Activated CD4-positive, CD25-positive, alpha-beta regulatory T cell treated with anti-CD3 and anti-CD28 coated beads, Interleukin-2, amount 50 U/mL, for 24 hours (primary cell): Measurements from ENCODE around the gene SPCS1.
"Not testable (repeated sequence)": the region's sequence is repeated elsewhere in the genome, so short reads cannot be mapped to it uniquely, and the experiment has no call there.

ENCODE experiments used
- ATAC-seq, 2 donors: fragments of 150-1000 bp; cut with Tn5 transposase; one replicate each; pipeline ENCODE4 v1.10.0; 2021; ENCODE audit warnings: mild to moderate bottlenecking in 1 of 2, moderate library complexity in 1 of 2

The SPCS1 gene

DNA sequence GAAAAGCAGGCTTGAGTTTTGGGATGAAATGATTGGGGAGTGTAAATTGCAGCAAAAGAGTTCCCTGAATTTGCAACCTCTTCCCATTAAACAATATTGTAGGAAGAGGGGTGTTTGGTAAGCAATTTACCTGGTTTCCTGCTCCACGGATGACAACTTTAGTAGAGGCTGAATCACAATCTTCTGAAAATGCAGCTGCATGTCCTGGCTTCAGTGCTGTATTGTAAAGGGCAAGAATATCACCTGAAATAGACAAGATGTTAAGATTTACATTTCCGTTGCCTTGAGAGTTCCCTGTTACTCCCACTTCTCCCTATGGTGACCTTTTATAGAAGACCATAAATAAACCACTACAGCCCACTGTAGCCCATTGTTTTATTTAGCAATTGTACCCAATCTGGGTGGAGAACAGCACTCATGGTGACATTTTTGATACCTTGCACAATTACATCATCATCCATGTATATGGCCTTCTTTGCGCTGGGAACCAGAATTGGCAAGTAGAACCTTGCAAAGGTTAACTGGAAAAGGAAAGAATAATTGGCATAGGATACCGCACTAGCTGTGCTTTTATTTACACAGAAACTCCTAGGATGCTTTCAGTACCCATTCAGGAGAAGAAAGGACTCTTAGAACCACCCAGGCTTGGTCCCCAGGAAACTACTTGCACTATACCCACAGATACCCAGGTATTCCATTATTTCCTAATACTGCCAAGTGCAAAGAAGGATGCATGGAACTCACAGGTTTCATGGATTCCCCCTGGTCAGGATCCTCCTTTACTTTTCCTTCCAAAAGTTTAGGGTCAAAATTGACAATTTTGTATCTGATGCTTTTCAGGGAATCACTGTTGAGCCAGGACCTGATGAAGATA, 9.9 kb upstream of the SPCS1 start:
- ATAC-seq: no peak

DNA sequence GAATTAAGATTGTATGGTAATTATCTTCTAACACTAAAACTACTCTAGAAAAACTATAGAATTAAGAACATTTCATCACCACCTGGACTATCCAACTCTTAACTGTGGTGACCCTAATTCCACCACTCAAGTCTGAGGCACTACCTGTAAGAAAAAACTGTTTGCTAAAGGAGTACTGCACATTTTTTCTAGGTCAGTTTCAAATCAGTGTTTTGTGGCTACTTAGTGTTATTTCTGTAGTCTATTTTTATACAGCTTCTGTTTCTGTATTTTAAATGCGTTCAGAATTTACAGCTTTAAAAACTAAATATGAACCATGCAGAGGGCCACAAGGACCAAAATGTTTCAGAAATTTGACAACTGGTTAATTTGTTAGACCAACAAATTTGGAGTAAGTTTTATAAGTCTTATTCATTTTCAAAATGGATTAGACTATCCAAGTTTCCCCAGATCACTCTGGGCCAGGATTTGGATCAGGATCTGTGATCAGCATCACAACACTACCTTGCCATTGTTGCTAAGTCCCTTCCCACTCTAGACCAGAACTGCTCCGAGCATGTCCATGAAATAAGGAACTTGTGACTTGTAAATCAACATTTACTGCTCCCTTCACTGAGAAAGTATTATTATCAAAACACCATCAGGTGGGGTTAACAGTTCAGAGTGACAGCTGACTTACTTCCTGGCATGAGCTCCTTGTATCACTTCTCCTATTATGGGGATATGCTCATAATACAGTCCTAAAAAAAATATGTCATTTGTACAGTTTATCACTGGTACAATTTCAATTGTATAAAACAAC, 8.9 kb upstream of the SPCS1 start:
- ATAC-seq: no peak

DNA sequence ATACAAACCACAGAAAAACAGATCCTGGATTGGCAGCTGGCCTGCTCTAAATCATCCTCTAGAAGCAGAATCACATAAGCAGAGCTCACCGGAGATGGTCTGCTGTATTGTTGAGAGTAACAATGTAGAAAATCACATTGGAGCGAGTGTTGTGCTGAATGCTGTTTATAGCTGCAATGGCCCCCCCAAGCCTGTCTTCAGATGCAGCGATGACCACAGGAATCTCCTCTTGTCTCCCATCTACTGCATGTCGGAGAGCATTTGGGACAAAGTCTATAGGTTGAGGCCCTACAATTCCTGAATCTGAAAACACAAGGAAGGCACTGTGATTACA, 8.3 kb upstream of the SPCS1 start:
- no peak for ATAC-seq

DNA sequence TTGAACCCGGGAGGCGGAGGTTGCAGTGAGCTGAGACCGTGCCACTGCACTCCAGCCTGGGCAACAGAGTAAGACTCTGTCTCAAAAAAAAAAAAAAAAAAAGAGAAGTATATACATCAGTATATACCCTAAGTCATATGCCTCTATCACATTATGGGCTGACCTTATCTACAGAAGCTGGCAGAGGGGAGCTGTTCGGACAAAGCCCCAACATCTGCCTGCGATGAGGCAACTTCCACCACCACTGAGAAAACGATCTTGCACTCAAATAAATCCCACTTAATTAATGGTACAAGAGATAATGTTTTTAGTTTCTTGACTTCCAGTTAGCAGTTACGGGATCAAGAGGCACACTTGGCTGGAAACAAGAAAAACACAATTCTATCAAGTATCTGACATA, 2.6 kb upstream of the SPCS1 start:
- ATAC-seq: no peak

DNA sequence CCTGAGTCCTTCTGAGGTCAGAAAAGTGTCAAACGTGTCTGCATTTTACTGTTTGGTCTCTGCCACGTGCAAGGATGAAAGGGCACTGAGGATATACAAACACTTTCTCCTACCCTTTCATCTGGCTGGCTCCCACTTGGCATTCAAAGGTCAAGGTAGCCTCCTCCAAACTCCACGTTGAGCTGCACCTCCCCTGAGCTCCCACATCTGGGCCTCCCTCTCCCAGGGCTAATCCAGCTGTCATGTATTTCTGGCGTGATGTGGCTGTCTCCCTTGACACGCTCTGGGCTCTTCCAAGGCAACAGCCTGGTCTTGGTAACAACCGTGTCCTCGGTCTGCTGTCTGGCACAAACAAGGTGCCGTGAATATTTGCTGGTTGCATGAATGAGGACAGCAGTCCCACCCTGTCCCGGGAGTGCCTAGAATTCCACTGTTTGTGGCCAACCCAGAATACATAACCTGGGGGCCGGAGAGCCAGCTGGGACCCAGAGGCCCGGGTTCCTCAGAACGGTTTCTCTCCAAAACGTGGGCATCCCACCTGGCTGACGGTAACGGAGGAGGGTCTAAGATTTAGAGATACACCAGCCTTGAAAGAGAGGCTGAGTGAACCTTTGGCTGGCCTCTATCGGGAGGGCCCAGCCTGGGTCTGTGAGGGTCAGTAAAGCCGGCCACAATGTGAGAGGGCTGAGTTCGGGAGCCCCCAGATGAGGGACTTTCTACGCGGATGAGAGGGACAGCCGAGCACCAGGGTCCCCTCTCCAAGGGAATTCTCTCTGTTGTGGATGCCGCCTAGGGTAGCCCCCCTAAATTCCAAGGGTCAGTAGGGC, 1.1 kb upstream of the SPCS1 start:
- ATAC-seq: no peak

DNA sequence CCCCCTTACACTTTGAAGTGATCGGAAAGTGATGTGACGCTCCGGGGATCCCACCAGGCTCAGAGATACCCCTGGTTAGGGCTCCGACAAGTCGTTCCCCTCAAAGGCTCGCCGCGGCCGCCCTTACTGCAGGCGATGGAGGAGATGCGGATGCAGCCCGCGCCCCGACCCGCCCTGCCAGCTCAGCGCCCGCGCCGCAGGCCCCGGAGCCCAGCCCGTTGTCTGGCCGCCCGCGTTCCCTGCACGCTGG, 543 bp upstream of the SPCS1 start:
- ATAC-seq: no peak

DNA sequence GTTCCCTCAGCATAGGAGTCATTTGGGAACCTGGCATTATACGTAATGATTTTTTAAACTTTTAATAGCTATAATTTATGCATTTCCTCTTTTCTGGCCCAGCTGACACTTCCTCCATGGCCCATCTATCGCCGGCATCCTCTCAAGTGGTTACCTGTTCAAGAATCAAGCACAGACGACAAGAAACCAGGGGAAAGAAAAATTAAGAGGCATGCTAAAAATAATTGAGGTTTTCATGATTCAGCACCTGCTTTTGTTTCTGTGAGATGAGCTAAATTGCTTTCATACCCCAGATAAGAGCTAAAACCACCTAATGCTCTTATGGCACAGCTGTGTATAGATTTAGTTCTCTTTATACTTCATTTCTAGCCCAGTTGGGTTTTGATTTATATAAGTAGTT, 1.7 kb downstream of the SPCS1 start:
- ATAC-seq: no peak

DNA sequence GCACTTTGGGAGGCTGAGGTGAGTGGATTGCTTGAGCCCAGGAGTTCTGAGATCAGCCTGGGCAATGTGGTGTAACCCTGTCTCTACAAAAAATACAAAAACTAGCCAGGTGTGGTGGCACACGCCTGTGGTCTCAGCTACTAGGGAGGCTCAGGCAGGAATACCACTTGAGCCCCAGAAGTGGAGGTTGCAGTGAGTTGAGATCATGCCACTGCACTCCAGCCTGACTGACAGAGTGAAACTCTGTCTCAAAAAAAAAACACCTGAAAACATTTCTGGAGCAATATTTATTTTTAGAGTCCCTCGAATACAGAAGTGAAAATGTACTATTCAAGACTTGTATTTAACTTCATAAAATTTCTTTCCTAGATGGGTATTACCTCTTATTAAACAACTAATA, 4.6 kb downstream of the SPCS1 start:
- ATAC-seq: no peak

DNA sequence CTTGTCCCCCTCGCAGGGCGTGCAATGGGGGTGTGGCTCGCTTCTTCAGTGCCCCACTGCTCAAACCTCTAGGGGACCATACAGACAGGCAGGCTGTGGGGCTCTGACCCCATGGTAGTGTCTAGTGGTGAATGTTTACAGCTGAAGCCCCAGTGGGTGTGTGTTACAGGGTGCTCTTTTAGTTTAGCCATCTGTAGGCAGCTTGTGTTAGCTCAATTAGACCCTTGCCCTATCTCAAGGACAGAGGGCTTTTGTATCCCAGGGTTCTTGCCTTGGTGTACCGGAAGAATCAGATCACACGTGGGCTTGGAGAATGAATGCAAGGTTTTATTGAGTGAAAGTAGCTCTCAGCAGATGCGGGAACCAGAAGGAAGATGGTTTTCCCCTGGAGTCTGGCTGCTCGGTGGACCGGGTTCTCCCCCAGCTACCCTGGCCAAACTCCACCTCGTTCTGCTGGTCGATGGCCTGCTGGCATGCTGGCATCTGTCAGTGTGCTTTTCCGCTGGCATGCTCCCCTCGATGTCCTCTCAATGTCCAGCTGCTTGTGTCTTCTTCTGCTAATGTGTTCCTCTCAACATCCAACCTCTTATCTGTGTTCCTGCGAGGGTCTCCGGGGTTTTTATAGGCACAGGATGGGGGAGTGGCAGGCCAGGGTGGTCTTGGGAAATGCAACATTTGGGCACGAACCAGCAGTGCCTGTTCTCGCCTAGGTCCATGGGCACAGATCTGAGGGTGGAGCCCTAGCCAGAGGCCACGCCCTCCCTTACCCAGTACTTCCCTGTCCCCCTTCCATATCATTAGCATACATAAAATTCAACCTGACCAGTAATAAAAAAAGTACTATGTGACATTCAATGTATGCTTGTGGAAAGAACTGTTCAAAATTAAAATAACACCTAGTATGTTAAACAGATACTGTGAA, 6.6 kb downstream of the SPCS1 start:
- ATAC-seq: no peak

DNA sequence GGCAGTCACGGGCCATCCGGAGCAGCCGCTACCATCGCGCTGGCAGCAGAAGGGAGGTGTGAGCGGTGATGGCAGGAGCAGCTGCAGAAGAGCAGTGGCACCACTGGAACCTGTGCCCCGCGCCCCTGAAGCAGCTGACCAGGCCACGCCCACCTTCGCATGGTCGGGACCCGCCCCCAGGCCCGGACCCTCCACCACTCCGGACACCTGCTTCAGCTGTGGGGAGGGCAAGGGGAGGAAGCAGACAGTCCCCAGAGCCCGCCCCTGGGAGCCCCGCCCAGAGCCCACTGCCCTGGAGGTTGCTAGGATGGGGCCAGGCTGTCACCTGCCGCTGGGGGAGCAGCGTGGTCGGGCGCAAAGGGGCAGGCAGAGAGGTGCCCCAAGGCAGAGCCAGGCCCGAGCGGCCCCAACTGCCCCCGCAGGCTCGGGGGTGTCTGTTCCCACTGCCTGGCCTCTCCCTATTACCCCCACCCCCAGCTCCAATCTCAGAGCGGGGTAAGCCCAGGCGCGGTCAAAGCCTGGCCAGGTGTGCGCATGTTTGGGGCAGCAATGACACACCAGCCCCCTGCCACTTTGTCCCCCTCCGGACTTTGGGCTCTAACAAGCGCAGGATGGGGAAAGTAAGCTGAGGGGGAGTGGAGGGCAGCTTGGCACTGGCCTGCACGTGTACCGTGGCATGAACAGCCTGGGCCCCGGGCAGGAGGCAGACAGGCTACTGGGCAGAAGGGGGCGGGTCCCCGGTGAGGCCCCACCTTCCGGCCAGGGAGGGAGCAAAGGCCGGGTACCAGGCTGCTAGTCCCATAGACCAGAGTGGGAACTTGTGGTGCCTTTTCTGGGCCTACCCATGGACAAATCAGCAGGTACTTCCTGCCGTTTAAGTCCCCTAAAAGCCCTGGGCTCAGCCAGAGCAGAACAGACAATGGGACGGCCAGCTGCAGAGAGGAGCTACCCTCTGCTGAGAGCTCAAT, 8.7 kb downstream of the SPCS1 start:
- no peak for ATAC-seq

DNA sequence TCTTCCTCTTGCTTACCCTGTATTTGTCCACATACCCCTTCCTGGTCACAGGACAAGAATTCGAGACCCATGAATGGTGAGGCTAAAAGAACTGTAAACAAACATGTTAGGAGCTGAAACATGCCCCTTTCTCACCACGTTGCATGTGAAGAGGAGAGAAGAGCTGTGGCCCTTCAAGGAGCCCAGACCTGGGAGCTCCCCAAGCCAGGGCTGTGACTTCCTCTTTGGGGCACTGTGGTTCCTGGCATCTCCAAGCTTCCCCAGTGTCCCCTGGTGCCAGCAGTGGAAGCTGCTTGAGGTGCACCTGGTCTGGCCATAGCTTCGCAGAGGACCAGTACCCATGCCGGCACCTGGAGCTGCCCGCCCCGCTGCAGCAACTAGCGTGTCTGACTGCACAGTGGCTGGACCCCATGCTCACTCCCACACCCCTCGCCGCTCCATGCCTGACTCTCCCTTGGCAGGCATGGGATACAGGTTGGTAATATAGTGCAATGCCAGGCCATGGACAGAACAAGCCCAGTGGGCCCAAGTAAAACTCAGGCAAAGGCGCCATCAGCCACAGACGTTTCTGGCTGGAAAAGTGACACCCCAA, 9.9 kb downstream of the SPCS1 start:
- ATAC-seq: no peak

DNA sequence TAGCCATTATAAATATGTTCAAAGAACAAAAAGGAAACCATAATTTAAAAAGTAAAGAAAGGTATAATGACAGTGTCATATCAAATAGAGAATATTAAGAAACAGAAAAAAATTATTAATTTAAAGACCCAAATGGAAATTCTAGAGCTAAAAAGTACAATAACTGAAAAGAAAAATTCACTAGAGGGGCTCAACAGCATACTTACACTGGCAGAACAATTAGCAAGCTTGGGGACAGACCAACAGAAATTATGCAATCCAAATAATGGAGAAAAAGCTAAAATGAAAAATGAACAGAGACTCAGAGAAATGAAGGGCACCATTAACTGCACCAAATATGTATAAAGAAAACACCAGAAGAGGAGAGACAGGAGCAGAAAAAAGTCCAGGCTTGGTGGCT, 13.7 kb downstream of the SPCS1 start:
- ATAC-seq: no peak

DNA sequence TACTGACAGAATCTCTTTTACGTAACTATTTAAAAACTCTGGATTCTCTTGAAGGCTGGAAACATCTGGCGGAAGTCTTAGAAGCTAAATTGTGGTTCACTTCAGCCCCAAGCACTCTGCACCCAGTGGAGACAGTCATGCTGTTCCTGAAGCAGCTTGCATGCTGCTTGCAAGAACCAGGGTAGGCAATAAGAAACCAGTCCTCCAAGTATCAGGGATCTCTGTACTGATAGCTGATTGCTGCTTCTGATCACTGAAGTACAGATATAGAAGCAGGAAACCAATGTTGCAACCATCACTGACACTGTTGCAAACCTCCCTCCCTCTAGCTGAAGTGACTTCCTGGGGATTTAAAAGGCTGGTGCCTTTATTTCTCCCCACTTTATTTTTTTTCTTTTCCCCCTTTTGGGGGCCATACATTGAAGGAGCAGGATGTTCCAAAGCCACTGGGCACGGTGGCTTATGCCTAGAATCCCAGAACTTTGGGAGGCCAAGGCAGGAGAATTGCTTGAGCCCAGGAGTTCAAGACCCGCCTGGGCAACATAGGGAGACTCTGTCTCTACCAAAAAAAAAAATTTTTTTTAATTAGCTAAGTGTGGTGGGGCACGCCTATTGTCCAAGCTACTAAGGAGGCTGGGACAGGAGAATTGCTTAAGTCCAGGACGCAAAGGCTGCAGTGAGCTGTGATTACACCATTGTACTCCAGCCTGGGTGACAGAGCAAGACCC, 15.3 kb downstream of the SPCS1 start:
- no peak for ATAC-seq

DNA sequence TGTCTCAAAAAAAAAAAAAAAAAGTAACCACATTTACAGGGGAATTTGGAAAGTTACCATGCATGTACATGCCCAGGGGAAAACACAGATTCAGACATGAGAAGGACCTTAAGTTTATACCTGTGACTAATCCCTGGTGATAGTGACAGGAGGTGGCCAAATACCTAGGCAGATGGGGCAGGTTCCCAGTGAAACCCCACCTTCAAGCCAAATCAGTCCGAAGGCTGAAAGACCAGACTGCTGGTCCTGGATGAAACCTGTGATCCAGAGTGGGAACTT, 15.8 kb downstream of the SPCS1 start:
- ATAC-seq: peak in 1 of 2 donors; percentile 7

DNA sequence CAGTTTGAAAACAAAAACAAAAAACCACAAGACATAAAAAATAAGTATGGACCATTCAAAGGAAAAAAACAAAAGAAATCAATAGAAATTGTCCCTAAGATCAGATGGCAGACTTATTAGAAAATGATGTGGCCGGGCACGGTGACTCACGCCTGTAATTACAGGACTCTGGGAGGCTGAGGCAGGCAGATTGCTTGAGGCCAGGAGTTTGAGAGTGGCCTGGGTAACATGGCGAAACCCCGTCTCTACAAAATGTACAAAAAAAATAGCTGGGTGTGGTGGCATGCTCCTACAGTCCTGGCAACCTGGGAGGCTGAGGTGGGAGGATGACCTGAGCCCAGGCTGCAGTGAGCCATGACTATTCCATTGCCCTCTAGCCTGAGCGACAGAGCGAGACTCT, 16.6 kb downstream of the SPCS1 start:
- ATAC-seq: no peak

DNA sequence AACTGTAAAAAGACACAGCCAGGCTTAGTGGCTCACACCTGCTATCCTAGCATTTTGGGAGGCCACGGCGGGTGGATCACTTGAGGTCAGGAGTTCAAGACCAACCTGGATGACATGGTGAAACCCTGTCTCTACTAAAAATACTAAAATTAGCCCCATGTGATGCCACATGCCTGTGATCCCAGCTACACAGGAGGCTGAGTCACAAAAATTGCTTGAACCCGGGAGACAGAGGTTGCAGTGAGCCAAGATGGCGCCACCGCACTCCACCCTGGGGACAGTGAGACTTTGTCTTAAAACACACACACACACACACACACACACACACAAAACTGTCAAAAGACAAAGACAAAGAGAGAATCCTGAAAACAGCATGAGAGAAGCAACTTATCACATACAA, 18.0 kb downstream of the SPCS1 start:
- ATAC-seq: no peak

DNA sequence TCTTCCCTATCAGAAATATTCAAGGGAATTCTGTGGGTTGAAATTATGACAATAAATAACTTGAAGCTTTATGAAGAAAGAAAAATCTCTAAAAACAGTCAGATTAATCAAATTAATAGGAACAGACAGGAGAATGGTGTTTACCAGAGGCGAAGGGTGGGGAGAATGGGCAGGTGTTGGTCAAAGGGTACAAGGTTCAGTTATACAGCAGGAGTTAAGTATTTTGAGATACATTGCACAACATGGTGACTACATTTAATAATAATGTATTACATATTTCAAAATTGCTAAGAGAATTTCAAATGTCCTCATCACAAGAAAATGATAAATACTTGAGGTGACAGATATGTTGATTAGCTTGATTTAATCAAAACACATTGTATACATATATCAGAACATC, 18.6 kb downstream of the SPCS1 start:
- no peak for ATAC-seq

DNA sequence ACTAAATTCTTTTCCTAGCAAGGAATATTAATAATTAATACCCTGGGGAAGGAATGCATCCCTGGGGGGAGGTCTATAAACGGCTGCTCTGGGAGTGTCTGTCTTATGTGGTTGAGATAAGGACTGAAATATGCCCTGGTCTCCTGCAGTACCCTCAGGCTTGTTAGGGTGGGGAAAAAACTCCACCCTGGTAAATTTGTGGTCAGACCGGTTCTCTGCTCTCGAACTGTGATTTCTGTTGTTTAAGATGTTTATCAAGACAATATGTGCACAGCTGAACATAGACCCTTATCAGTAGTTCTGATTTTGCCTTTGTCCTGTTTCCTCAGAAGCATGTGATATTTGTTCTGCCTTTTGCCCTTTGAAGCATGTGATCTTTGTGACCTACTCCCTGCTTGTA, 22.8 kb downstream of the SPCS1 start:
- ATAC-seq: not testable (repeated sequence)

DNA sequence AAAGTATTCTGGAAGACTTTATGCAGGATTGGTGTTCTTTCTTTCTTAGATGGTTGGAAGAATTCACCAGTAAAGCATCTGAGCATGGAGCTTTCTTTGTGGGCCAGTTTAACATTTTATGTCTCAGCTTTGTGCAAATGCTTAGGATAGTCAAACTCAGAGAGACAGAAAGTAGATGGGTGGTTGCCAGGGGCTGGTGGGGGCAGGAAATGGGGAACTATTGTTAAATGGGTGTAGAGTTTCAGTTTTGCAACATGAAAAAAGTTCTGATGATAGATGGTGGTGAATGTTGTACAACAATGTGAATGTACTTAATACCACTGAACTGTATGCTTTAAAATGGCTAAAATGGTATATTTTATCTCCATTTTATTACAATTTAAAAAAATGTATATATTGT, 24.8 kb downstream of the SPCS1 start:
- ATAC-seq: no peak

DNA sequence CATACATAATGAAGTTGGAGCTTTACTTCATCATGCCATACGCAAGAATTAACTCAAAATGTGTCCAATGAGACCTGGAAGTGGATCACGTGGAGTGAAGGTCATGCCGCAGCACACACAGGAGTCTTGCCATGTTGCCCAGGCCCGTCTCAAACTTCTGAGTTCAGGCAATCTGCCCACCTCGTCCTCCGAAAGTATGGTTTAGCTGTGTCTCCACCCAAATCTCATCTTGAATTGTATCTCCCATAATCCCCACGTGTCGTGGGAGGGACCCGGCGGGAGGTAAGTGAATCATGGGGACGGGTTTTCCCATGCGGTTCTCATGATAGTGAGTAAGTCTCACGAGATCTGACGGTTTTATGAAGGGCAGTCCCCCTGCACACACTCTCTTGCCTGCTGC, 25.7 kb downstream of the SPCS1 start:
- ATAC-seq: no peak
